ENCODE data around the gene NEK3. TPM values are rescaled to one million over a fixed set of nuclear protein-coding genes. Genes with fewer than 3 reads are reported as not detected.
A peak's percentile ranks its signal among the peaks of the same experiment; 100 is the strongest.
"Not testable (repeated sequence)": the region's sequence is repeated elsewhere in the genome, so short reads cannot be mapped to it uniquely, and the experiment has no call there.

The NEK3 gene
- total RNA-seq, 6 donors from 2014 or later: 4.4 to 34.6 (median 13.7) TPM

GRCh38 chr13:52096748-52097147, 62.6 kb downstream of the NEK3 start:
- Histone ChIP-seq H3K36me3 (no peaks in the 10 kb centered on the region), H3K27ac (no peak overlapping the region), H3K4me3 (no peak overlapping the region), H3K4me1 (no peaks in the 10 kb centered on the region), H3K9me3 (no peaks in the 10 kb centered on the region), H3K27me3 (no peaks in the 10 kb centered on the region)
- WGBS, 2 donors: 92 to 94% methylated on average over 3 of the region's 3 CpGs
- peak in 1 of 2 donors; percentile 40 for ATAC-seq (ENCODE audit: low FRiP score in 2 of 2)
- DNase-seq: no peak
- TF ChIP-seq POLR2AphosphoS5 (IDR thresholded peaks at IDR 0.05) (no peak), EP300 (IDR thresholded peaks at IDR 0.05) (no peak), POLR2A (IDR thresholded peaks at IDR 0.05) (no peak)
- TF ChIP-seq, protein P1, sequence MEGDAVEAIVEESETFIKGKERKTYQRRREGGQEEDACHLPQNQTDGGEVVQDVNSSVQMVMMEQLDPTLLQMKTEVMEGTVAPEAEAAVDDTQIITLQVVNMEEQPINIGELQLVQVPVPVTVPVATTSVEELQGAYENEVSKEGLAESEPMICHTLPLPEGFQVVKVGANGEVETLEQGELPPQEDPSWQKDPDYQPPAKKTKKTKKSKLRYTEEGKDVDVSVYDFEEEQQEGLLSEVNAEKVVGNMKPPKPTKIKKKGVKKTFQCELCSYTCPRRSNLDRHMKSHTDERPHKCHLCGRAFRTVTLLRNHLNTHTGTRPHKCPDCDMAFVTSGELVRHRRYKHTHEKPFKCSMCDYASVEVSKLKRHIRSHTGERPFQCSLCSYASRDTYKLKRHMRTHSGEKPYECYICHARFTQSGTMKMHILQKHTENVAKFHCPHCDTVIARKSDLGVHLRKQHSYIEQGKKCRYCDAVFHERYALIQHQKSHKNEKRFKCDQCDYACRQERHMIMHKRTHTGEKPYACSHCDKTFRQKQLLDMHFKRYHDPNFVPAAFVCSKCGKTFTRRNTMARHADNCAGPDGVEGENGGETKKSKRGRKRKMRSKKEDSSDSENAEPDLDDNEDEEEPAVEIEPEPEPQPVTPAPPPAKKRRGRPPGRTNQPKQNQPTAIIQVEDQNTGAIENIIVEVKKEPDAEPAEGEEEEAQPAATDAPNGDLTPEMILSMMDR (IDR thresholded peaks at IDR 0.05): no peak

- DNase-seq (no peak), ATAC-seq (ENCODE audit: low FRiP score in 2 of 2) (no peak)
- H3K27ac ChIP-seq: no peak overlapping the region
- TF ChIP-seq EP300 (IDR thresholded peaks at IDR 0.05) (no peak), POLR2A (IDR thresholded peaks at IDR 0.05) (no peak), POLR2AphosphoS5 (IDR thresholded peaks at IDR 0.05) (no peak)
- TF ChIP-seq, protein P1 (IDR thresholded peaks at IDR 0.05): no peak
- H3K27me3 ChIP-seq: no peaks in the 10 kb centered on the region
- H3K36me3 ChIP-seq: no peaks in the 10 kb centered on the region
- WGBS, 2 donors: 95 to 98% methylated on average over 2 of the region's 2 CpGs
- no peaks in the 10 kb centered on the region for H3K4me1 ChIP-seq
- no peak overlapping the region for H3K4me3 ChIP-seq
- H3K9me3 ChIP-seq: no peaks in the 10 kb centered on the region
Observed at GRCh38 chr13:52096062-52096461, 63.3 kb downstream of the NEK3 start.

DNA sequence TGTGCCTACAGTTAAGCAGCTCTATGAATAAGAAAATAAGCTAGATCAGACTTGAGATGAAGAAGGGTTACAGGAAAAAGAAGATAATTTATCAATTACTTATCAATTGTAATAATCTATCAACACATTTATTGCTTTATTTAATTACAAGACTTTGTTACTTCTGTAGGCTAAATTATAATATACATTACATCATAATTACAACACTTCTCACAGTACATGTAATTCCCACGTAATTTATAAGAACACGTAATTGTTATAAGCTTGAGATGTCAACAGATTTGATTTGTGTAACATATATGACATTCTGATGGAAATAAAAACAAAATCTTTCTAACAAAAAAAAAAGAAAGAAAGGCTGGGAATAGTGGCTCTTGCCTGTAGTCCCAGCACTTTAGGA, 67.3 kb downstream of the NEK3 start:
- ATAC-seq (ENCODE audit: low FRiP score in 2 of 2) (no peak), DNase-seq (no peak)
- H3K4me3 ChIP-seq: no peak overlapping the region
- no peaks in the 10 kb centered on the region for H3K36me3 ChIP-seq
- no peaks in the 10 kb centered on the region for H3K27me3 ChIP-seq
- TF ChIP-seq EP300 (IDR thresholded peaks at IDR 0.05): no peak
- TF ChIP-seq, protein P1 (IDR thresholded peaks at IDR 0.05): no peak
- H3K4me1 ChIP-seq: no peaks in the 10 kb centered on the region
- WGBS, 2 donors: 92 to 95% methylated on average over 2 of the region's 2 CpGs
- no peak overlapping the region for H3K27ac ChIP-seq
- H3K9me3 ChIP-seq: no peaks in the 10 kb centered on the region

GRCh38 chr13:52091473-52091872, 67.9 kb downstream of the NEK3 start:
- no peak overlapping the region for H3K27ac ChIP-seq
- no peaks in the 10 kb centered on the region for H3K9me3 ChIP-seq
- H3K4me3 ChIP-seq: no peak overlapping the region
- no peaks in the 10 kb centered on the region for H3K27me3 ChIP-seq
- H3K4me1 ChIP-seq: no peaks in the 10 kb centered on the region
- TF ChIP-seq POLR2AphosphoS5 (IDR thresholded peaks at IDR 0.05) (no peak), EP300 (IDR thresholded peaks at IDR 0.05) (no peak), POLR2A (IDR thresholded peaks at IDR 0.05) (no peak)
- TF ChIP-seq, protein P1 (IDR thresholded peaks at IDR 0.05): no peak
- ATAC-seq (ENCODE audit: low FRiP score in 2 of 2) (no peak), DNase-seq (no peak)
- H3K36me3 ChIP-seq: no peaks in the 10 kb centered on the region
- WGBS, 2 donors: 80 to 82% methylated on average over 2 of the region's 2 CpGs

- no peak overlapping the region for H3K27ac ChIP-seq
- ATAC-seq (ENCODE audit: low FRiP score in 2 of 2) (no peak), DNase-seq (no peak)
- WGBS, 2 donors: 76 to 81% methylated on average over 2 of the region's 2 CpGs
- TF ChIP-seq, protein P1 (IDR thresholded peaks at IDR 0.05): no peak
- no peak for TF ChIP-seq POLR2AphosphoS5 (IDR thresholded peaks at IDR 0.05)
- no peak for TF ChIP-seq EP300 (IDR thresholded peaks at IDR 0.05)
- no peak for TF ChIP-seq POLR2A (IDR thresholded peaks at IDR 0.05)
- H3K4me3 ChIP-seq: no peak overlapping the region
- no peaks in the 10 kb centered on the region for H3K27me3 ChIP-seq
- H3K36me3 ChIP-seq: no peaks in the 10 kb centered on the region
- no peaks in the 10 kb centered on the region for H3K9me3 ChIP-seq
- H3K4me1 ChIP-seq: no peaks in the 10 kb centered on the region
Observed at GRCh38 chr13:52085421-52085820, 74.0 kb downstream of the NEK3 start.

DNA sequence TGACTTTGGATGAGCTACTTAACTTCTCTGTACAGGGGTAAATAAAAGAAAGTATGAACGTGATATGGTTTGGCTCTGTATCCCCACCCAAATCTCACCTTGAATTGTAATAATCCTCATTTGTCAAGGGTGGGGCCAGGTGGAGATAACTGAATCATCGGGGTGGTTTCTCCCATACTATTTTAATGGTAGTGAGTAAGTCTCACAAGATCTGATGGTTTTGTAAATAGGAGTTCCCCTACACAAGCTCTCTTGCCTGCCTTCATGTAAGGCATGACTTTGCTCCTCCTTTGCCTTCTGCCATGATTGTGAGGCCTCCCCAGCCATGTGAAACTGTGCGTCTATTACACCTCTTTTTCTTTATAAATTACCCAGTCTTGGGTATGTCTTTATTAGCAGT, 74.4 kb downstream of the NEK3 start:
- not testable (repeated sequence) for H3K27ac ChIP-seq; H3K9me3 ChIP-seq; H3K36me3 ChIP-seq; DNase-seq; H3K27me3 ChIP-seq; H3K4me1 ChIP-seq; H3K4me3 ChIP-seq; ATAC-seq (ENCODE audit: low FRiP score in 2 of 2)
- WGBS, 2 donors: 91 to 98% methylated on average over 3 of the region's 3 CpGs

Measured in upper lobe of left lung (tissue), 6 donors.